NCI-H2029 (cell line): ENCODE measurements around the gene MED19.
"Not testable (repeated sequence)": the region's sequence is repeated elsewhere in the genome, so short reads cannot be mapped to it uniquely, and the experiment has no call there.

Experiments used
- DNase-seq: peaks from one replicate; lab custom pipeline; 2025; lab: John Stamatoyannopoulos, UW

MED19 gene

DNA sequence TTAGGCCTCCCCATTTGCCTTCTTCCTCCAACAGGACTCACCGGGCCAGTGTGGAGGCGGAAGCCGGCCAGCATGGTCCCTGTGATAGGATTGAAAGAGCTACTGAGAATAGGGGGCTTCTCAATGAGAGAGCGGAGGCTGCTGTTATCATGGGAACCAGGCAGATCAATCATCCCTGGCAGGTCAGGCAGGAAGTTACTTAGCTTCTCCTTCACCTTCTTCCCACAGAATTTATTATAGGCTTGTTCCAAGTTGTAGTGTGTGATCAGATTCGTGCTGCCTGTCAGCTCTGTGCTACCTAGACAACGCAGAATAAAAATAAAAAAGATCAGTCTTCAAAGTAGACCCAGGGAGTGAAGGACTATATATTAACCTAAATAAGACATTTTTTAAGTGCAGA, 7.1 kb downstream of the MED19 start:
- no peak for DNase-seq

DNA sequence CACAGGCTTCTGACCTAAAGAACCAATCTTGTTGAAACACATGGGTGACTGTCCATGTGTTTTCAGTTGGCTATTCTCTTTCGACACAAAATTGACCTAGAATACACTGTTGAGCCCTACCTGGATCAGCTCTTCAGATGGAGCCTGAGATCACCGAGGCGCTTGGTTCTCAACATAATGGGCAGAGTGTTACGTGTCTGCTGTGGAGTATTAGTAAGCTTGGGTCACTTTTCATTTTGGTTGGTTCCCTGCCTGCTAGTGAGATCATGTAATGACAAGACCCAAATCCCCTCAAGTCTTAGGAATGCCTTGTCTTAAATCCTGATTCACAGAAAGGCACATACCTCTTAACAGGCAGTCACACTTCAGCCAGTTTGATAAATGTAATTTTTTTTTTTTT, 8.7 kb downstream of the MED19 start:
- DNase-seq: no peak

GRCh38 chr11:57700425-57700824, 11.6 kb downstream of the MED19 start:
- DNase-seq: no peak

- no peak for DNase-seq
Observed at GRCh38 chr11:57699813-57700212, 12.2 kb downstream of the MED19 start.

DNA sequence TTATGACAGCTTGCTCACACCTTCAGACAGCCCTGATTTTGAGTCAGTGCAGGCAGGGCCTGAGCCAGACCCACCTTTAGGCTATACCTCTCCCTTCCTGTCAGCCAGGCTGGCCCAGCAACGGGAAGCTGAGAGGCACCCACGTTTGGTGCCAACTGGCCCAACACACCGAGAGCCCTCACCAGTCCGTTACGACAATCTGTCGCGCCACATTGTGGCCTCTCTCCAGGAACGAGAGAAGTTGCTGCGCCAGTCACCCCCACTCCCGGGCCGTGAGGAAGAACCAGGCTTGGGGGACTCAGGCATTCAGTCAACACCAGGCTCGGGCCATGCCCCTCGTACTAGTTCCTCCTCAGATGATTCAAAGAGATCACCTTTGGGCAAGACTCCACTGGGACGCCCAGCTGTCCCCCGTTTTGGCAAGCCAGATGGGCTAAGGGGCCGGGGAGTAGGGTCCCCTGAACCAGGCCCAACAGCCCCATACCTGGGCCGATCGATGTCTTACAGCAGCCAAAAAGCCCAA, 13.1 kb downstream of the MED19 start:
- no peak for DNase-seq

DNA sequence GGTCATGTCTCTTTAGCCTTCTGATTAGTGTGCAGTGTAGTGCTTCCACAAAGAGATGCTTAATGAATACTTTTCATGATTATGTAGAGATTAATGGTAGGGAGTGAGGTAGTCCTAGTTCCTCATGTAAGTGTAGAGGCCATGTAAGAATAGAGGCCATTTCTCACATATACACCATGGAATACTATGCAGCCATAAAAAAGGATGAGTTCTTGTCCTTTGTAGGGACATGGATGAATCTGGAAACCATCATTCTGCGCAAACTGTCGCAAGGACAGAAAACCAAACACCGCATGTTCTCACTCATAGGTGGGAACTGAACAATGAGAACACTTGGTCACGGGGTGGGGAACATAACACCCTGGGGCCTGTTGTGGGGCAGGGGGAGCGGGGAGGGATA, 21.5 kb downstream of the MED19 start:
- DNase-seq: not testable (repeated sequence)

DNA sequence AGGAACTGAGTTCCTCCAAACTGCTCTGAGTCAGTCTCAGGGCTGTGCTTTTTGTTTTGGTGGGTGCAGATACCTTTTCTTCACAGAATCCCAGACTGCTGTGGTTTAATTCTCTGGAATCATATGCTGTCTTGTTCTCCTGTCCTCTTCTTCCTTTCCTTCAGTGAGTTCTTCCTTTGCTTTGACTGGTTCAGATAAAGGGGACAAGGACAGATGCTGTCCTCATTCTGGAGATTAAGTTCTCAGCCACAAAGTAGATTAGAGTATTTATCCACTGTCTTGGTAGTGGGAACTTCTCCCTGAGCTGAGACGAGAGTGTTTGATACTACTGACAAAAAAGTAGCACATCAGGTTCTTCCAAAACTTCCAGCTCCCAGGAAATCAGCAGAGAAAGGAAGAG, 30.8 kb downstream of the MED19 start:
- DNase-seq: no peak

DNA sequence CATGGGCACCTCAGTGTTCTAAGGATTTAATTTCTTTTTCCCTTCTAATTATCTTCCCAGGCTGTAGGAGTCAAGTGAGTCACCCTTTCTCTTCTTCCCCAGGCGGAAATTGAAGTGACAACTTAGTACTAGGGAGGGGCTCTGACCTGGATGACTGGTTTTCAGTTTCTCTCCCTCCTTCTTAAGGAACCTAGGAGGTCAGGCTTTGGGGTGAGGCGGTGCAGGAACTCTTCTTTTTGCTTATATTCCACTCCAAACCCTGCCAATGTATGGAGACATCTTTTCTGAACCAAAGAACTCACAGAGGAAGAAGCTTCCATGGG, 31.5 kb downstream of the MED19 start:
- DNase-seq: no peak

GRCh38 chr11:57679396-57679795, 32.6 kb downstream of the MED19 start:
- no peak for DNase-seq

DNA sequence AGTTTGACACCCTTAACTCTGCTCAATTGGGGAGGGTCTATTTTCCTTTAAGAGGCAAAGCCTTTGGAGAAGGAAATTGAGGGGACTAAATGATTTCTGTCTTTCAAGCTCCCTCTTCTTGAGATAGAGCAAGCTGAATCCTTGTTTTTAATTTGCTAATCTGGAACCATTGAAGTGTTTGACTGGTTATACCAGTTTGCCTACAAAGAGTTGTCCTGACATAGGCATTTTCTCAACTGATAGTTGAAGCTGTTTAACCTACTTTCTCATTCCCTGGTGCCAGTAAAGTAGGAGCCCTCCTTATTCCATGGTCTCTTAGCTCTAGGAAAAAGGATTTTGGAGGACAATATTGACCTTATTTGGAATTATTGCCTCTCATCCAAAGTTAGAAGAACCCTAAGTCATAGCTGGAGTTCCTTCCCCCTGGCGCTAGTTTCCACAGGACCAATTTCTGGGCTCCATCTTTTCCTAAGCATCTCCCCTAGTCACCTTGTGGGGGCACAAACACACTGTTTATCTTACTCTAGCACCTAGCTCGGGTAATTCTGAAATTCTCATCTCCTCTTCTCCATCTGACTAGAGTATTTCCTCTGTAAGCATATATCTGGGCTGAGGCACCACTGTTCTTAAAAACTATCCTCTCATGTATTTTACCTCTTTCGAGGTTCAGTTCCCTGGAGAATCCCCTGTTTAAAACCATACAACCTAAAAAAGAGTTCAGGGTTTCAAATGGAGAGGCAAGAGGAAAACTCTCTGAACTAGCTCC, 36.7 kb downstream of the MED19 start:
- DNase-seq: no peak

DNA sequence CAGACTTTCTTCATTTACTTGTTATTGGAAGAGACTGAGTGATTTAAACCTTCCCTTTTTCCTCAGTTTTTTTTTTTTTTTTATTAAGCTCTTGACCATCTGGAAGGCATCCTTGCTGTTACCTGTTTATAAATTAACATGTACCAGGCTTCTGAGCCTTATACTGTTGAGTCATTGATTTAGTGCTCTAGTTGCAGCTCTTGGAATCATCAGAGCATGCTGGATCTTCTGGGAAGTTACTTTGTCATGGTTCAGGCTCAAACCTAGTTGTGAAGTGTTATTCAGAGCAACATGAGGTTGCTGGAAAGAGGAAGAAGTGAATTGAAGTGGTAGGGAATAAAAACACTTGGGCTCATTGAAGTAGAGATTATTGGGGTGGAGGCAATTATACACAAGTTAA, 37.8 kb downstream of the MED19 start:
- DNase-seq: no peak

GRCh38 chr11:57668434-57668782, 43.6 kb downstream of the MED19 start:
- DNase-seq: peak; percentile 51

DNA sequence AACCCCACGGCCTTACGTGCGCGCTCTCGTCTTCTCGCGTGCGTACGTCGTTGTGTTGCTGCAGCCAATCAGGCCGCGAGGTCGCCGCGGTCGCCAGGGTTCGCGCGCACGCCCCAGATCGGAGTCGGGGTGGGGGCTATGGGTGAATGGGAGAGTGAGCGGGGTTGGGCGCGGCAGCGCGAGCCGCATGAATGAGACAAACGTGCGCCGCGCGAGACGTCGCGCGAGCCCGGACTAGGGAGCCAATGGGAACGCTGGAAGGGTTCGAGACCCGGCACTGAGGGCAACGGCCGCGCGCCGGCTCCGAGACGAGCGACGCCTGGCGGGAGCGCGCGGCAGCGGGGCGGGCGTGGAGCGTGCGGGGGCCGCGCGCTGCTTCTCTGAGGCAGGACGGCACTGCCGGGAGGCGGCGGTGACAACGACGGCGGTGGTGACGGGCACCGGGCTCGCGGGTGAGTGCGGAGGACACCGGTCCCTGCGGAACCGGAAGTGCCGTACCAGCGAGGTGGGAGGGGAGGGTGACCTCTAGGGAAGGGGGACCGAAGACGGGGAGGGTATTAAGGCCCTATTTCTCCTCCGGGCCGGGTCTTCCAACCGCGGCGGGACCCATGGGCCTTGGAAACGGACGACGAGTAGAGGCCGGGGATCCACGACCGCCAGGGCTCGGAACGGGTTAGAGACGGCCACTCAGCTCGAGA, 44.1 kb downstream of the MED19 start, which contains the start of gene ZDHHC5:
Gene ZDHHC5, plus strand, starts transcription at position 379 of the 698 bp plus-strand sequence. CDS start 4,977 bp downstream, outside the sequence.
- DNase-seq: peak; percentile 99

GRCh38 chr11:57667117-57667735, 44.8 kb downstream of the MED19 start:
- peak; percentile 97 for DNase-seq

GRCh38 chr11:57663975-57664374, 48.0 kb downstream of the MED19 start:
- DNase-seq: no peak

GRCh38 chr11:57662893-57663292, 49.1 kb downstream of the MED19 start:
- DNase-seq: no peak

- DNase-seq: no peak
Observed at GRCh38 chr11:57659669-57660068, 52.3 kb downstream of the MED19 start.

DNA sequence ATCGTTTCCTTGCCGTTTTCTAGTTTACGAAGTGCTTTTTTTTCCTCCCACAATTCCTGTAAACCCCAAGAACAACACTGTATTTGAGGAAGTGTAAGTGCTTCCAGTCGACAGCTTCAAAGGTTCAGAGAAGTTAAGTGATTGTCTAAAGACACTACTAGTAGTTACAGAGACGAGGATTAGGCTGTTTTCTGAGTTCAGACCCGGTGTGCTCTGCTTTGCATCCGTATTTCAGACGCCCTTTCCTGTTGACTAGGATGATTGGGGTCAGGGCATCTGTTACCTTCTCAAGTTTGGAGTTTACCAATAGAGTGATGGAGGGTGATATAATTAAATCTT, 54.0 kb downstream of the MED19 start:
- no peak for DNase-seq

DNA sequence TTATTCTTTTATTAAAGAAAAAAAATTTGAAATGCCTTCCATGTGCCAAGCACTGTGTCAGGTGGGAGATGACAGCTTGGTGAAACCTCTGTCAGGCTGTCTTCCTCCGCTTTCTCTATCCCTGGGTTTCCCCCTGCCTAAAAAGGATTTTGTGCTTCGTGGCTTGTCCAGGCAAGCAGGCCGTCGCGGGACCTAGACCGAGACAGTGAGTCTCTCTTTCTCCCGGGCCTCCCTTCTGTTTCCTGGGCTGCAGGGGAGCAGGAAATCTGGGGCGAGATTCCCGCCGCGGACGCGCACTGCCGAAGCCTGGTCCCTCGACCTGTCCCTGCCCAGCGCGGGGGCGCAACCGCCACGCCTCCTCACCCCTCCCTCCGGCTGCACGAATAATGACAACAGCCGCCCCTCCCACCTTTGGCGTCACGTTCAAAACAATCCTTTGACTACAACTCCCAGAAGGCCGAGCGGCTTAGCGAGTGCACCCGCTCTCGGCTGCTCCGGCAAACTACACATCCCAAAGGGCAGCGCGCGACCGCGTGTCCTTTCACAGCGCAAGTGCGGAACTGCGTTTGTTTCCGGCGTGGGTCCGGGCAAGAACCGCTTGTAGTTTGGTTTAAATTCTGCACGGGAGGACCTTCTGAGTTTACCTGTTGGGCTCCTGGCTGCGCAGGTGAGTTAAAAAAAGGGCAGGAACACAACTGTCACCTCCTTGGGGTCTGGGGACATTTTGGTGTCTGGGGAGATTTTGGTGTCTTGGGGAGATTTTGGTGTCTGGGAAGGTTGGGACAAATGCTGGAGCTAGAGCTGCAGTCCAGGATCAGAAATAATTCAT, 54.6 kb downstream of the MED19 start, which contains the start of gene CLP1:
Gene CLP1, plus strand, starts transcription at position 569 of the 829 bp plus-strand sequence. CDS start 1,715 bp downstream, outside the sequence.
- peak; percentile 97 for DNase-seq

- no peak for DNase-seq
Observed at GRCh38 chr11:57656885-57657193, 55.2 kb downstream of the MED19 start.
